GM23338 (cell line): ENCODE data around the gene ATXN7L1. TPM values are rescaled to one million over a fixed set of nuclear protein-coding genes. Genes with fewer than 3 reads are reported as not detected.

Source experiments
- ATAC-seq: fragments of 200-7000 bp; cut with Tn5 transposase; 3 replicates; pipeline ENCODE4 v1.9.1; 2020
- DNase-seq: peaks from one replicate; pipeline ENCODE4 v3.0.0-alpha.2; 2015; ENCODE audit warnings: low spot score
- H2AFZ ChIP-seq: fragments of 200-600 bp; sonication (generic); 2 replicates; pipeline ENCODE4 v1.8.0; 2016; ENCODE audit warnings: antibody characterized with exemption, mild to moderate bottlenecking, moderate library complexity
- H3F3A ChIP-seq: fragments of 200-600 bp; sonication (generic); replicated peaks from 2 replicates; pipeline ENCODE4 v1.8.0; 2017; ENCODE audit warnings: antibody characterized with exemption, mixed run types, low read depth
- H3K27ac ChIP-seq: fragments of 200-600 bp; sonication (generic); 2 replicates; pipeline ENCODE4 v1.6.1; 2016; ENCODE audit warnings: low read depth
- H3K27me3 ChIP-seq: fragments of 200-600 bp; sonication (generic); 2 replicates; pipeline ENCODE4 v1.8.0; 2016; ENCODE audit warnings: mild to moderate bottlenecking, mixed run types, moderate library complexity; ENCODE audit not compliant: insufficient read depth
- H3K36me3 ChIP-seq: fragments of 200-600 bp; sonication (generic); 2 replicates; pipeline ENCODE4 v1.8.0; 2016; ENCODE audit warnings: mild to moderate bottlenecking; ENCODE audit not compliant: insufficient read depth
- H3K4me1 ChIP-seq: fragments of 200-600 bp; sonication (generic); 2 replicates; pipeline ENCODE4 v1.8.0; 2016; ENCODE audit warnings: mild to moderate bottlenecking, moderate library complexity; ENCODE audit not compliant: insufficient read depth
- H3K4me2 ChIP-seq: fragments of 200-600 bp; sonication (generic); 2 replicates; pipeline ENCODE4 v1.7.1; 2017; ENCODE audit warnings: mixed run types
- H3K4me3 ChIP-seq: fragments of 200-600 bp; sonication (generic); 2 replicates; pipeline ENCODE4 v1.6.1; 2016; ENCODE audit warnings: mixed run types
- H3K79me2 ChIP-seq: fragments of 200-600 bp; sonication (generic); replicated peaks from 2 replicates; pipeline ENCODE4 v1.8.0; 2017; ENCODE audit warnings: mild to moderate bottlenecking; ENCODE audit not compliant: insufficient read depth
- H3K9me2 ChIP-seq: fragments of 200-600 bp; sonication (generic); 2 replicates; pipeline ENCODE4 v1.8.0; 2017; ENCODE audit not compliant: insufficient read depth
- H4K20me1 ChIP-seq: fragments of 200-600 bp; sonication (generic); replicated peaks from 2 replicates; pipeline ENCODE4 v1.8.0; 2017; ENCODE audit warnings: mild to moderate bottlenecking; ENCODE audit not compliant: insufficient read depth
- H3K27ac Mint-ChIP-seq: 2 replicates; pipeline ENCODE4 v1.8.0; 2020; ENCODE audit warnings: inconsistent platforms, mild to moderate bottlenecking, moderate library complexity, mixed read lengths
- H3K27me3 Mint-ChIP-seq: 3 replicates; pipeline ENCODE4 v1.8.0; 2022; ENCODE audit warnings: low read depth, mild to moderate bottlenecking, moderate library complexity, mixed read lengths, inconsistent platforms; ENCODE audit not compliant: insufficient read depth, poor library complexity
- H3K36me3 Mint-ChIP-seq: 3 replicates; pipeline ENCODE4 v1.8.0; 2021; ENCODE audit warnings: low read depth, mild to moderate bottlenecking, inconsistent platforms, moderate library complexity, mixed read lengths
- H3K4me1 Mint-ChIP-seq: 3 replicates; pipeline ENCODE4 v1.8.0; 2020; ENCODE audit warnings: mild to moderate bottlenecking, inconsistent platforms, mixed read lengths
- H3K4me3 Mint-ChIP-seq: 3 replicates; pipeline ENCODE4 v1.8.0; 2021; ENCODE audit warnings: moderate library complexity, mild to moderate bottlenecking, inconsistent platforms, mixed read lengths
- H3K9me3 Mint-ChIP-seq: 3 replicates; pipeline ENCODE4 v1.8.0; 2020; ENCODE audit warnings: moderate library complexity, mild to moderate bottlenecking, inconsistent platforms, mixed read lengths
- CREB1 ChIP-seq: fragments of 250-450 bp; sonication (Bioruptor Pico); IDR thresholded peaks from 2 replicates; pipeline ENCODE4 v1.5.0; 2020; ENCODE audit warnings: low read depth, mild to moderate bottlenecking, moderate library complexity
- EZH2 ChIP-seq: fragments of 200-600 bp; sonication (generic); IDR thresholded peaks from one replicate; pipeline ENCODE4 v1.8.0; 2017; ENCODE audit warnings: antibody characterized with exemption, mild to moderate bottlenecking, low read depth; ENCODE audit not compliant: unreplicated experiment
- NANOG ChIP-seq: IDR thresholded peaks from 2 replicates; pipeline ENCODE4 v1.6.1; 2016; ENCODE audit warnings: antibody characterized with exemption, borderline replicate concordance
- POLR2AphosphoS5 ChIP-seq: IDR thresholded peaks from 2 replicates; pipeline ENCODE4 v1.6.1; 2016; ENCODE audit warnings: antibody characterized with exemption, low read depth
- ZNF331 ChIP-seq: fragments of 250-450 bp; sonication (Bioruptor Pico); IDR thresholded peaks from 2 replicates; pipeline ENCODE4 v1.5.0; 2020; ENCODE audit warnings: low read depth, mild to moderate bottlenecking, moderate library complexity
- polyA plus RNA-seq: library from polyadenylated mRNA; unstranded; fragments of >200 nt; fragmentation: Nextera tagmentation; extraction: Ambion mirVana; gene quantifications from 2 replicates; pipeline ENCODE4 v1.2.1, GENCODE V29; 2016
- total RNA-seq: library from RNA; depleted of rRNA; stranded (reverse); fragments of >200 nt; shearing (Covaris generic); gene quantifications from 2 replicates; pipeline ENCODE4 v1.2.3, GENCODE V29; 2014
- TF ChIP-seq, protein P1 (sequence below): fragments of 250-450 bp; sonication (Bioruptor Pico); IDR thresholded peaks from 2 replicates; pipeline ENCODE4 v1.5.0; 2020; ENCODE audit warnings: mild to moderate bottlenecking, moderate library complexity
- TF ChIP-seq, protein P2 (sequence below): IDR thresholded peaks from one replicate; pipeline ENCODE4 v1.6.1; 2018; ENCODE audit warnings: antibody characterized with exemption; ENCODE audit not compliant: unreplicated experiment
- TF ChIP-seq, protein P3 (sequence below), 2 experiments: fragments of 200-600 bp in 1 of 2; sonication (generic) in 1 of 2; conservative IDR thresholded peaks; 2 replicates each; pipeline versions ENCODE4 v1.5.1 to v1.6.1; 2016 to 2017; ENCODE audit warnings: antibody characterized with exemption in 2 of 2, low read depth in 2 of 2, mild to moderate bottlenecking in 2 of 2, moderate library complexity in 1 of 2

The ATXN7L1 gene
- total and polyA plus RNA-seq, 2 experiments from 2014 or later = 22.8 to 29.8 TPM

DNA sequence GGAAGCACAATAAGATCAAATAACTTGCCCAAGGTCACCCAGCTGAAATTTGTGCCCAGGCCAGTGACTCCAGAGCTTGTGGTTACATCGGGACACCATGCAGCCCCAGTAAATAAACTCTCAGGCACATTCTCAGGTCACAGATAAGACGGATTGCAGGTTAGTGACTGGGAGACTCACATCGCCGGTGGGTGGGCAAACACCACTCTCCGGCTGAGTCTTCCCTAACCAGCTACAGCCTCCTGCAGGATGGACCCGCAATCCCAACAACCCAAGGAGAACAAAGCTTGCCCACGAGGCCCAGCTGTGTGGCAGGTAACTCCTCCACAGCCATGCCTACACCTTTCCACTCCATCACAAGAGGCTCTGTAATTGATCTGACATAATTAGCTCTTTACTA, 213.4 kb downstream of the ATXN7L1 start (continued):
- no peak for TF ChIP-seq ZNF331 (CRISPR knock-in tag)
- TF ChIP-seq NANOG = no peak
- TF ChIP-seq, protein P1, sequence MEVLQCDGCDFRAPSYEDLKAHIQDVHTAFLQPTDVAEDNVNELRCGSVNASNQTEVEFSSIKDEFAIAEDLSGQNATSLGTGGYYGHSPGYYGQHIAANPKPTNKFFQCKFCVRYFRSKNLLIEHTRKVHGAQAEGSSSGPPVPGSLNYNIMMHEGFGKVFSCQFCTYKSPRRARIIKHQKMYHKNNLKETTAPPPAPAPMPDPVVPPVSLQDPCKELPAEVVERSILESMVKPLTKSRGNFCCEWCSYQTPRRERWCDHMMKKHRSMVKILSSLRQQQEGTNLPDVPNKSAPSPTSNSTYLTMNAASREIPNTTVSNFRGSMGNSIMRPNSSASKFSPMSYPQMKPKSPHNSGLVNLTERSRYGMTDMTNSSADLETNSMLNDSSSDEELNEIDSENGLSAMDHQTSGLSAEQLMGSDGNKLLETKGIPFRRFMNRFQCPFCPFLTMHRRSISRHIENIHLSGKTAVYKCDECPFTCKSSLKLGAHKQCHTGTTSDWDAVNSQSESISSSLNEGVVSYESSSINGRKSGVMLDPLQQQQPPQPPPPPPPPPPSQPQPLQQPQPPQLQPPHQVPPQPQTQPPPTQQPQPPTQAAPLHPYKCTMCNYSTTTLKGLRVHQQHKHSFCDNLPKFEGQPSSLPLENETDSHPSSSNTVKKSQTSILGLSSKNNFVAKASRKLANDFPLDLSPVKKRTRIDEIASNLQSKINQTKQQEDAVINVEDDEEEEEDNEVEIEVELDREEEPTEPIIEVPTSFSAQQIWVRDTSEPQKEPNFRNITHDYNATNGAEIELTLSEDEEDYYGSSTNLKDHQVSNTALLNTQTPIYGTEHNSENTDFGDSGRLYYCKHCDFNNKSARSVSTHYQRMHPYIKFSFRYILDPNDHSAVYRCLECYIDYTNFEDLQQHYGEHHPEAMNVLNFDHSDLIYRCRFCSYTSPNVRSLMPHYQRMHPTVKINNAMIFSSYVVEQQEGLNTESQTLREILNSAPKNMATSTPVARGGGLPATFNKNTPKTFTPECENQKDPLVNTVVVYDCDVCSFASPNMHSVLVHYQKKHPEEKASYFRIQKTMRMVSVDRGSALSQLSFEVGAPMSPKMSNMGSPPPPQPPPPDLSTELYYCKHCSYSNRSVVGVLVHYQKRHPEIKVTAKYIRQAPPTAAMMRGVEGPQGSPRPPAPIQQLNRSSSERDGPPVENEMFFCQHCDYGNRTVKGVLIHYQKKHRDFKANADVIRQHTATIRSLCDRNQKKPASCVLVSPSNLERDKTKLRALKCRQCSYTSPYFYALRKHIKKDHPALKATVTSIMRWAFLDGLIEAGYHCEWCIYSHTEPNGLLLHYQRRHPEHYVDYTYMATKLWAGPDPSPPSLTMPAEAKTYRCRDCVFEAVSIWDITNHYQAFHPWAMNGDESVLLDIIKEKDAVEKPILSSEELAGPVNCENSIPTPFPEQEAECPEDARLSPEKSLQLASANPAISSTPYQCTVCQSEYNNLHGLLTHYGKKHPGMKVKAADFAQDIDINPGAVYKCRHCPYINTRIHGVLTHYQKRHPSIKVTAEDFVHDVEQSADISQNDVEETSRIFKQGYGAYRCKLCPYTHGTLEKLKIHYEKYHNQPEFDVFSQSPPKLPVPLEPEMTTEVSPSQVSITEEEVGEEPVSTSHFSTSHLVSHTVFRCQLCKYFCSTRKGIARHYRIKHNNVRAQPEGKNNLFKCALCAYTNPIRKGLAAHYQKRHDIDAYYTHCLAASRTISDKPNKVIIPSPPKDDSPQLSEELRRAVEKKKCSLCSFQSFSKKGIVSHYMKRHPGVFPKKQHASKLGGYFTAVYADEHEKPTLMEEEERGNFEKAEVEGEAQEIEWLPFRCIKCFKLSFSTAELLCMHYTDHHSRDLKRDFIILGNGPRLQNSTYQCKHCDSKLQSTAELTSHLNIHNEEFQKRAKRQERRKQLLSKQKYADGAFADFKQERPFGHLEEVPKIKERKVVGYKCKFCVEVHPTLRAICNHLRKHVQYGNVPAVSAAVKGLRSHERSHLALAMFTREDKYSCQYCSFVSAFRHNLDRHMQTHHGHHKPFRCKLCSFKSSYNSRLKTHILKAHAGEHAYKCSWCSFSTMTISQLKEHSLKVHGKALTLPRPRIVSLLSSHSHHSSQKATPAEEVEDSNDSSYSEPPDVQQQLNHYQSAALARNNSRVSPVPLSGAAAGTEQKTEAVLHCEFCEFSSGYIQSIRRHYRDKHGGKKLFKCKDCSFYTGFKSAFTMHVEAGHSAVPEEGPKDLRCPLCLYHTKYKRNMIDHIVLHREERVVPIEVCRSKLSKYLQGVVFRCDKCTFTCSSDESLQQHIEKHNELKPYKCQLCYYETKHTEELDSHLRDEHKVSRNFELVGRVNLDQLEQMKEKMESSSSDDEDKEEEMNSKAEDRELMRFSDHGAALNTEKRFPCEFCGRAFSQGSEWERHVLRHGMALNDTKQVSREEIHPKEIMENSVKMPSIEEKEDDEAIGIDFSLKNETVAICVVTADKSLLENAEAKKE = no peak
- no peak for TF ChIP-seq CREB1 (CRISPR knock-in tag)

DNA sequence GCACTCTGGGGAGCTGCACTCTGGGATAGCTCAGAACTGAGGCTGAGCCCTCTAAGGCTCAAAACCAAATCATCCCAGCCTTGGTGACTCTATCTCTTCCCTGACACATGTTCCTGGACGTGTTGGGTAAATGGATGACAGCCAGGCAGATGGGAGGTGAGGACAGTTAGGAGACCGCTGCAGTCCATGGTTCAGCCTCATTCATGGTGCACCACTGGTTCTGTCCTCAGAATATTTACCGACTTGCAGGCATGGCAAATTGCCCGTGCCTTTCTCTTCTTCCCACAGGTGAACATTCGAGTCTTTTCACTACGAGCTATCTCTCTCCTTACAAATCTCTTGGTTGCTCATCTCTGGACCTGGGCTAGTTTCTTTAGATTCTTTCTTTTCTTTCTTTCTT, 214.8 kb downstream of the ATXN7L1 start:
- no peak for ATAC-seq
- H3K36me3 Mint-ChIP-seq = peaks cover 49% of the 10 kb centered on the region
- H3K4me2 ChIP-seq = no peak overlapping the region
- H3K36me3 ChIP-seq = peaks cover 4% of the 10 kb centered on the region; the same call in 1 of the 2 replicates
- H3K27ac ChIP-seq = no peak overlapping the region
- 0 out of 2 replicates have a peak, but pooled peaks cover 4% of the 10 kb centered on the region for H3F3A ChIP-seq
- peaks cover 2% of the 10 kb centered on the region for H3K27me3 Mint-ChIP-seq
- no peak overlapping the region for H3K4me3 ChIP-seq
- no peak overlapping the region for H3K4me3 Mint-ChIP-seq
- no peak for DNase-seq
- no peaks in the 10 kb centered on the region for H4K20me1 ChIP-seq
- no peaks in the 10 kb centered on the region for H3K27me3 ChIP-seq
- no peaks in the 10 kb centered on the region for H3K9me3 Mint-ChIP-seq
- no peak overlapping the region for H2AFZ ChIP-seq
- 0 out of 2 replicates have a peak, but pooled peaks cover 7% of the 10 kb centered on the region for H3K79me2 ChIP-seq
- H3K4me1 Mint-ChIP-seq = peaks cover 26% of the 10 kb centered on the region
- no peaks in the 10 kb centered on the region for H3K9me2 ChIP-seq
- no peak overlapping the region for H3K27ac Mint-ChIP-seq
- peaks cover 20% of the 10 kb centered on the region for H3K4me1 ChIP-seq
- TF ChIP-seq POLR2AphosphoS5 (no peak), EZH2 (no peak), CREB1 (CRISPR knock-in tag) (no peak), ZNF331 (CRISPR knock-in tag) (no peak)
- TF ChIP-seq, protein P2, sequence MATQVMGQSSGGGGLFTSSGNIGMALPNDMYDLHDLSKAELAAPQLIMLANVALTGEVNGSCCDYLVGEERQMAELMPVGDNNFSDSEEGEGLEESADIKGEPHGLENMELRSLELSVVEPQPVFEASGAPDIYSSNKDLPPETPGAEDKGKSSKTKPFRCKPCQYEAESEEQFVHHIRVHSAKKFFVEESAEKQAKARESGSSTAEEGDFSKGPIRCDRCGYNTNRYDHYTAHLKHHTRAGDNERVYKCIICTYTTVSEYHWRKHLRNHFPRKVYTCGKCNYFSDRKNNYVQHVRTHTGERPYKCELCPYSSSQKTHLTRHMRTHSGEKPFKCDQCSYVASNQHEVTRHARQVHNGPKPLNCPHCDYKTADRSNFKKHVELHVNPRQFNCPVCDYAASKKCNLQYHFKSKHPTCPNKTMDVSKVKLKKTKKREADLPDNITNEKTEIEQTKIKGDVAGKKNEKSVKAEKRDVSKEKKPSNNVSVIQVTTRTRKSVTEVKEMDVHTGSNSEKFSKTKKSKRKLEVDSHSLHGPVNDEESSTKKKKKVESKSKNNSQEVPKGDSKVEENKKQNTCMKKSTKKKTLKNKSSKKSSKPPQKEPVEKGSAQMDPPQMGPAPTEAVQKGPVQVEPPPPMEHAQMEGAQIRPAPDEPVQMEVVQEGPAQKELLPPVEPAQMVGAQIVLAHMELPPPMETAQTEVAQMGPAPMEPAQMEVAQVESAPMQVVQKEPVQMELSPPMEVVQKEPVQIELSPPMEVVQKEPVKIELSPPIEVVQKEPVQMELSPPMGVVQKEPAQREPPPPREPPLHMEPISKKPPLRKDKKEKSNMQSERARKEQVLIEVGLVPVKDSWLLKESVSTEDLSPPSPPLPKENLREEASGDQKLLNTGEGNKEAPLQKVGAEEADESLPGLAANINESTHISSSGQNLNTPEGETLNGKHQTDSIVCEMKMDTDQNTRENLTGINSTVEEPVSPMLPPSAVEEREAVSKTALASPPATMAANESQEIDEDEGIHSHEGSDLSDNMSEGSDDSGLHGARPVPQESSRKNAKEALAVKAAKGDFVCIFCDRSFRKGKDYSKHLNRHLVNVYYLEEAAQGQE = no peak
- TF ChIP-seq, protein P3, sequence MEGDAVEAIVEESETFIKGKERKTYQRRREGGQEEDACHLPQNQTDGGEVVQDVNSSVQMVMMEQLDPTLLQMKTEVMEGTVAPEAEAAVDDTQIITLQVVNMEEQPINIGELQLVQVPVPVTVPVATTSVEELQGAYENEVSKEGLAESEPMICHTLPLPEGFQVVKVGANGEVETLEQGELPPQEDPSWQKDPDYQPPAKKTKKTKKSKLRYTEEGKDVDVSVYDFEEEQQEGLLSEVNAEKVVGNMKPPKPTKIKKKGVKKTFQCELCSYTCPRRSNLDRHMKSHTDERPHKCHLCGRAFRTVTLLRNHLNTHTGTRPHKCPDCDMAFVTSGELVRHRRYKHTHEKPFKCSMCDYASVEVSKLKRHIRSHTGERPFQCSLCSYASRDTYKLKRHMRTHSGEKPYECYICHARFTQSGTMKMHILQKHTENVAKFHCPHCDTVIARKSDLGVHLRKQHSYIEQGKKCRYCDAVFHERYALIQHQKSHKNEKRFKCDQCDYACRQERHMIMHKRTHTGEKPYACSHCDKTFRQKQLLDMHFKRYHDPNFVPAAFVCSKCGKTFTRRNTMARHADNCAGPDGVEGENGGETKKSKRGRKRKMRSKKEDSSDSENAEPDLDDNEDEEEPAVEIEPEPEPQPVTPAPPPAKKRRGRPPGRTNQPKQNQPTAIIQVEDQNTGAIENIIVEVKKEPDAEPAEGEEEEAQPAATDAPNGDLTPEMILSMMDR (conservative IDR thresholded peaks at IDR 0.05; ENCODE audit: low read depth in 2 of 2) = no peak
